HG02870 (cell line): Measurements from ENCODE around the gene DAZAP1.

ENCODE experiments used
- ATAC-seq: cut with Tn5 transposase; IDR thresholded peaks from one replicate; pipeline ENCODE4 v1.9.1; 2021; ENCODE audit warnings: mild to moderate bottlenecking, moderate library complexity; ENCODE audit not compliant: unreplicated experiment

Gene DAZAP1

GRCh38 chr19:1393841-1394240 is 13.5 kb upstream of the DAZAP1 start:
- no peak for ATAC-seq

GRCh38 chr19:1394252-1395193 is 12.9 kb upstream of the DAZAP1 start:
- ATAC-seq: no peak

GRCh38 chr19:1395194-1396018 is 12.0 kb upstream of the DAZAP1 start:
- no peak for ATAC-seq

GRCh38 chr19:1396019-1396767 is 11.2 kb upstream of the DAZAP1 start:
- no peak for ATAC-seq

GRCh38 chr19:1396768-1397679 is 10.4 kb upstream of the DAZAP1 start:
- no peak for ATAC-seq

GRCh38 chr19:1397838-1398237 is 9.5 kb upstream of the DAZAP1 start:
- ATAC-seq: no peak

GRCh38 chr19:1399079-1399478 is 8.3 kb upstream of the DAZAP1 start:
- no peak for ATAC-seq

DNA sequence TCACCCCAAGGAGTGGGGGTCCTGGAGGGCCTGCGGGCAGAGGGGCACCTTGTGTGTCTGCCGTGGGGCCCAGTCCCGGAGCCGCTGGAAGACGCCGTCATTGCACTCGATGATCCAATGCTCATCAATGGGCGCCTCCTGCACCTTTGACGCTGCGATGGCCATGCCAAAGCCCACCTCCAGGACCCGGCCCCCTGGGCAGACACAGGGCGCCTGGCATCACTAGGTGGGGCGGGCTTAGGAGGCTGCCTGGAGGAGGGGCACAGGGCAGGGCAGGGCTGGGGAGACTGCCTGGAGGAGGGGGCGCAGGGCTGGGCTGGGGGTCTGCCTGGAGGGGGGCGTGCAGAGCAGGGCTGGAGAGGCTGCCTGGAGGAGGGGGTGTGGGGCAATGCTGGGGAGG is 7.6 kb upstream of the DAZAP1 start:
- ATAC-seq: no peak

GRCh38 chr19:1400281-1401137 is 6.9 kb upstream of the DAZAP1 start:
- no peak for ATAC-seq

DNA sequence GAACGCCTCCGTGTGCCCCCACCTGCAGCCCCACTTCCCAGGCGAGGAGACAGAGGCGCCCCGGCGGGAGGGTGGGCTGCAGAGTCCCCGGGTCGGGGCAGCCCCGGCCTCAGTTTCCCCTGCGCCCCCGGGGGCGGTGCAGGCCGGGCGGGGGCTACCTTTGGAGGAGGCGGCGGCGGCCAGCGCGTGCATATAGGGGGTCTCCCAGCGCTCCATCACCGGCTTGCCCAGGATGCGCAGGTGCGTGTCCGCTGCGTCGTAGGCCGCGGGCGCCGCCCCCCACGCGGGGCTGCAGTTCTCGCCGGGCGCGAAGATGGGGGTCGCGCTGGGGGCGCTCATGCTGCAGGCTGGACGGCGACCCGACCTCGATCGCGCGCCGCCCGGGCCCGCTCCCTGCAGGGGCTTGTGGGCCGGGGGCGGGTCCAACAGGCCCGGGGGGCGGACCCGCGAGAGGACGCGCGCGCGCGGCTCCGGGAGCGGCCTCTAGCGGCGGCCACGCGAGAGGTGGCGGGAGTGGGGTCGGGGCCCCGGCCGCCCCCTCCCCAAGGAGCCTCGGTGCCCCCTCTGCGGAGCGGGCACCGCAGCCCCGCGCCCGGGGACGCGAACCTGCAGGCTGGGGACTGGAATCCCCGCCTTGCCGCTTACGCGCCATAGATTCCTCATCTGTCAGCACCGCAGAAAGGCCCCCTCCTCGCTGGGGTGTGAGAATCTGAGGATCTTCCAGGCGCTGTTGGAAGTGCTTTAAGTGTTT is 6.1 kb upstream of the DAZAP1 start, which contains the start of gene GAMT:
Gene GAMT, minus strand, starts transcription at position 405 of the 751 bp plus-strand sequence. Its CDS starts 66 bp downstream, at position 339.
- no peak for ATAC-seq

- ATAC-seq: no peak
Measured at GRCh38 chr19:1401889-1402217, 5.5 kb upstream of the DAZAP1 start.

GRCh38 chr19:1402411-1403070 is 4.8 kb upstream of the DAZAP1 start:
- no peak for ATAC-seq

GRCh38 chr19:1406774-1407527 is 435 bp upstream of the DAZAP1 start:
- ATAC-seq: peak; percentile 79

- no peak for ATAC-seq
Measured at GRCh38 chr19:1408300-1409203, 1.2 kb downstream of the DAZAP1 start.

DNA sequence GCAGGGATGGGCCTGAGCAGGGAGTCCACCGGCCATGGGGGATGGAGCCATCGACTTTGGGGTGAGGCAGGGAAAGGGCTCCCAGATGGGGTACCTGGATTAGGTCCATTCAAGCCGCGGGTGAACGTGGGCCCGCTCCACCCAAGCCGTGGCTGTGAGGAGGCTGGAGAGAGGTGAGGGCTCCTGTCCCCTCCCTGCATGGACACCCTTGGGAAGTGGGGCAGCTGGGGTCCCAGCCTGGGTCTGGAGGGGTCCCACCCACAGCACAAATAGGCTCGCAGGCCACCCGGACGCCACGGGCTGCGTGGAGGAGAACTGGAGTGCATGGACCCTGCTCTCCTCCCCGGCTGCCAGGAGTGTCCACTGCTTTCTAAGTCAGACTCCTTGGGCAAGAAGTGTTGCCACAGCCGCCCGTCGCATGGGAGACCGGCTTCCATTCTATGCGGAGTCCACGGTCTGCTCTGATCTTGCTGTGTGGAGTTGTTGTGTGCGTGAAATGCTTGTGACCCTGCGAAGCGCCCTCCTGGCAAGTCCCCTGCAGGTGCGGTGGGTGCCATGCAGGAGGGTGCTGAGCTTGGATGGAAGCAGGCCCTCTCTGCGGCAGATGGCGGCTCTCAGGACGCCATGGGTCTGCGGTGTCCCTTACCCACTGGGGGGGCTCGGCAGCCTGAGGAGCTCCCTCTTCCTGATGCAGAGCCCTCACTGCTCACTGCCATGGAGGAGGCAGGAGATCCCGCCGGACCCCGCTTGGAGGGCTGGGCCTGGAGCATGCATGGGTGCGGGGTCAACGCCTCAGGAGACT is 2.0 kb downstream of the DAZAP1 start:
- no peak for ATAC-seq
